ENCODE results near the gene CFAP77. TPM values are rescaled to one million over a fixed set of nuclear protein-coding genes. Genes with fewer than 3 reads are reported as not detected.

The CFAP77 gene
- total and polyA plus RNA-seq, 9 donors: 0.11 to 0.16 (median 0.12) TPM; not detected in 6

- WGBS (ENCODE audit: insufficient coverage): 0% methylated on average over 13 of the region's 33 CpGs
- H3K27me3 ChIP-seq (ENCODE audit: control insufficient read depth, insufficient read depth, low read length): peaks cover 31% of the 10 kb centered on the region
- DNase-seq: peak; percentile 96
These were observed 3.4 kb upstream of the CFAP77 start, which contains the start of gene TTF1 for GRCh38 chr9:132406554-132407122. TTF1 (minus strand) TSS chr9:132406840; CDS start chr9:132402821, 4,019 bp downstream.

DNA sequence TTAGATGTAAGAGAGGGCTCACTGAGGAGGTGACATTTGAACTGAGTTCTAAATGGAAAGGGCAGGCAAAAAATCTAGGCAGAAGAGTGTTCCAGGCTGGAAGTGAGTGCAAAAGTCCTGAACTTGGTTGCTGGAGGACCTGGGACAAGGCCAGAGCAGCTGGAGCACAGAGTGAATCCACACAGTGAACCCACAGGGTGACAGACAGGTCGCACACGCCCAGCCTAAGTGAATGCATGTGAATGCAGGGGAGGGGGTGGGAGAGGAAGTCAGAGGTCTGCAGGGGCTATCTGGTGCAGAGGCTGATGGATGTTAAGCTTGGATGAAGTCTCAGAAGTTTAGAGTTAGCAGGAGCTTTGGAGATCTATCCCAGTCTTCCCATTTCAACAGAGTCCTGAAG, 2.8 kb upstream of the CFAP77 start:
- Histone ChIP-seq H3K27ac (ENCODE audit: low read length) (no peak overlapping the region), H3K36me3 (ENCODE audit: control insufficient read depth, insufficient read depth, low read length) (no peaks in the 10 kb centered on the region), H3K4me3 (ENCODE audit: low read length) (peak overlapping the region; percentile 87), H3K4me1 (ENCODE audit: control insufficient read depth, insufficient read depth, low read length) (peaks cover 25% of the 10 kb centered on the region), H3K9me3 (replicated peaks; ENCODE audit: control insufficient read depth, low read depth, low read length) (no peaks in the 10 kb centered on the region), H3K27me3 (ENCODE audit: control insufficient read depth, insufficient read depth, low read length) (peaks cover 37% of the 10 kb centered on the region)
- 70% methylated on average over 2 of the region's 2 CpGs for WGBS (ENCODE audit: insufficient coverage)
- no peak for DNase-seq

More at GRCh38 chr9:132406554-132407122, 3.4 kb upstream of the CFAP77 start, which contains the start of gene TTF1:
- H3K36me3 ChIP-seq (ENCODE audit: control insufficient read depth, insufficient read depth, low read length): peaks cover 5% of the 10 kb centered on the region
- no peaks in the 10 kb centered on the region for H3K9me3 ChIP-seq (replicated peaks; ENCODE audit: control insufficient read depth, low read depth, low read length)
- peaks cover 25% of the 10 kb centered on the region for H3K4me1 ChIP-seq (ENCODE audit: control insufficient read depth, insufficient read depth, low read length)
- H3K4me3 ChIP-seq (ENCODE audit: low read length): peak within 1 kb of the TSS; percentile 87
- peak within 1 kb of the TSS; percentile 47 for H3K27ac ChIP-seq (ENCODE audit: low read length)

DNA sequence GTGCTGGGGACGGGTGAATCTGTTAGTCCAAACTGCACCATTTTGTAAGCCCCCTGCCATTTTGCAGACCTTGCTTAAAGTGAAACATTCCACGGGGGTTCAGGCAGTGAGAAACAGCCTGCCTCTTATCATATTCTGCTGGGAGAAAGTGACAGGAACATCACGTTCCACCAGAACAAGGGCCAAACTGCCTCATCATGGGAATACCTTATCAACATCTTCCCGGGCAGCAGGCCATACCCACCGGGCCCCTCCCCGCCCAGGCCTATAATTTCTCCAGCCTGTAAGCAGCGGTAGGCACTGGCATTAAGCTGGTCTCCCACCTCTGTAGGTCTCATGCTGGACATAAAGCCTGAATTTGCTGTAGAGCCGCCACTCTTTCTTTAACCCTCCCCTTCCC, 1.5 kb upstream of the CFAP77 start:
- Histone ChIP-seq H3K36me3 (ENCODE audit: control insufficient read depth, insufficient read depth, low read length) (no peaks in the 10 kb centered on the region), H3K9me3 (replicated peaks; ENCODE audit: control insufficient read depth, low read depth, low read length) (no peaks in the 10 kb centered on the region), H3K4me3 (ENCODE audit: low read length) (no peak overlapping the region), H3K27ac (ENCODE audit: low read length) (no peak overlapping the region), H3K4me1 (ENCODE audit: control insufficient read depth, insufficient read depth, low read length) (peaks cover 25% of the 10 kb centered on the region), H3K27me3 (ENCODE audit: control insufficient read depth, insufficient read depth, low read length) (peaks cover 45% of the 10 kb centered on the region)
- 62% methylated on average over 7 of the region's 8 CpGs for WGBS (ENCODE audit: insufficient coverage)
- DNase-seq: no peak

- H3K27me3 ChIP-seq (ENCODE audit: control insufficient read depth, insufficient read depth, low read length): peaks cover 66% of the 10 kb centered on the region
- 6% methylated on average over 17 of the region's 19 CpGs for WGBS (ENCODE audit: insufficient coverage)
- no peaks in the 10 kb centered on the region for H3K9me3 ChIP-seq (replicated peaks; ENCODE audit: control insufficient read depth, low read depth, low read length)
- H3K27ac ChIP-seq (ENCODE audit: low read length): no peak overlapping the region
- H3K36me3 ChIP-seq (ENCODE audit: control insufficient read depth, insufficient read depth, low read length): no peaks in the 10 kb centered on the region
- no peak overlapping the region for H3K4me3 ChIP-seq (ENCODE audit: low read length)
- DNase-seq: no peak
- H3K4me1 ChIP-seq (ENCODE audit: control insufficient read depth, insufficient read depth, low read length): peaks cover 23% of the 10 kb centered on the region
These were observed 631 bp downstream of the CFAP77 start for GRCh38 chr9:132410642-132411041.

GRCh38 chr9:132411091-132411508, 1.1 kb downstream of the CFAP77 start:
- Histone ChIP-seq H3K27me3 (ENCODE audit: control insufficient read depth, insufficient read depth, low read length) (peaks cover 69% of the 10 kb centered on the region), H3K4me1 (ENCODE audit: control insufficient read depth, insufficient read depth, low read length) (peaks cover 19% of the 10 kb centered on the region), H3K9me3 (replicated peaks; ENCODE audit: control insufficient read depth, low read depth, low read length) (no peaks in the 10 kb centered on the region), H3K27ac (ENCODE audit: low read length) (no peak overlapping the region), H3K36me3 (ENCODE audit: control insufficient read depth, insufficient read depth, low read length) (no peaks in the 10 kb centered on the region), H3K4me3 (ENCODE audit: low read length) (no peak overlapping the region)
- peak; percentile 9 for DNase-seq
- WGBS (ENCODE audit: insufficient coverage): 0% methylated on average over 14 of the region's 20 CpGs

- Histone ChIP-seq H3K36me3 (ENCODE audit: control insufficient read depth, insufficient read depth, low read length) (no peaks in the 10 kb centered on the region), H3K9me3 (replicated peaks; ENCODE audit: control insufficient read depth, low read depth, low read length) (no peaks in the 10 kb centered on the region), H3K4me1 (ENCODE audit: control insufficient read depth, insufficient read depth, low read length) (peaks cover 17% of the 10 kb centered on the region), H3K27ac (ENCODE audit: low read length) (no peak overlapping the region), H3K4me3 (ENCODE audit: low read length) (no peak overlapping the region), H3K27me3 (ENCODE audit: control insufficient read depth, insufficient read depth, low read length) (peaks cover 71% of the 10 kb centered on the region)
- 4% methylated on average over 5 of the region's 8 CpGs for WGBS (ENCODE audit: insufficient coverage)
- DNase-seq: no peak
These were observed 2.1 kb downstream of the CFAP77 start for GRCh38 chr9:132412089-132412488.

- H3K9me3 ChIP-seq (replicated peaks; ENCODE audit: control insufficient read depth, low read depth, low read length): no peaks in the 10 kb centered on the region
- H3K36me3 ChIP-seq (ENCODE audit: control insufficient read depth, insufficient read depth, low read length): no peaks in the 10 kb centered on the region
- no peak overlapping the region for H3K27ac ChIP-seq (ENCODE audit: low read length)
- no CpG with 5 or more reads among the region's 5 CpGs for WGBS (ENCODE audit: insufficient coverage)
- DNase-seq: no peak
- no peak overlapping the region for H3K4me3 ChIP-seq (ENCODE audit: low read length)
- peaks cover 82% of the 10 kb centered on the region for H3K27me3 ChIP-seq (ENCODE audit: control insufficient read depth, insufficient read depth, low read length)
- H3K4me1 ChIP-seq (ENCODE audit: control insufficient read depth, insufficient read depth, low read length): peaks cover 17% of the 10 kb centered on the region
These were observed 3.9 kb downstream of the CFAP77 start for GRCh38 chr9:132413926-132414325.

DNA sequence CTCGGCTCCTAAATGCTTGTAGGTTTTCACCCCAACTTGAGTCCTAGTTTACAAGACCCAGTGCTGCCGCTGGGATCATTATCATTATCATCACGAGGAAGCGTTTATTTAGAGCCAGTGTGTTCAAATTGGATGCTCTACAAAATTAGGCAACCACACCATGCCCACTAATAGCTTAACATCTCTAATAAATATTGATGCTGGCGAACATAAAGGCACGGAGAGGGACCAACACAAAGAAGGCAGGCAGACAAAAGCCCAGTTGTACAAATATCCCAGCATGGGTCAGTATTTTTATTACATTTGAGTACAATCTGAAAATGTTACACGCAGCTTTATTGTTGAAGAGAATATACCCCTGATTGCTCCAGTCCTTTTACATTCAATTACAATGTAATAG, 4.7 kb downstream of the CFAP77 start:
- Histone ChIP-seq H3K27me3 (ENCODE audit: control insufficient read depth, insufficient read depth, low read length) (peaks cover 78% of the 10 kb centered on the region), H3K4me3 (ENCODE audit: low read length) (no peak overlapping the region), H3K27ac (ENCODE audit: low read length) (no peak overlapping the region), H3K4me1 (ENCODE audit: control insufficient read depth, insufficient read depth, low read length) (peaks cover 13% of the 10 kb centered on the region), H3K36me3 (ENCODE audit: control insufficient read depth, insufficient read depth, low read length) (no peaks in the 10 kb centered on the region), H3K9me3 (replicated peaks; ENCODE audit: control insufficient read depth, low read depth, low read length) (no peaks in the 10 kb centered on the region)
- DNase-seq: no peak
- WGBS (ENCODE audit: insufficient coverage): 50% methylated on average over 2 of the region's 7 CpGs

DNA sequence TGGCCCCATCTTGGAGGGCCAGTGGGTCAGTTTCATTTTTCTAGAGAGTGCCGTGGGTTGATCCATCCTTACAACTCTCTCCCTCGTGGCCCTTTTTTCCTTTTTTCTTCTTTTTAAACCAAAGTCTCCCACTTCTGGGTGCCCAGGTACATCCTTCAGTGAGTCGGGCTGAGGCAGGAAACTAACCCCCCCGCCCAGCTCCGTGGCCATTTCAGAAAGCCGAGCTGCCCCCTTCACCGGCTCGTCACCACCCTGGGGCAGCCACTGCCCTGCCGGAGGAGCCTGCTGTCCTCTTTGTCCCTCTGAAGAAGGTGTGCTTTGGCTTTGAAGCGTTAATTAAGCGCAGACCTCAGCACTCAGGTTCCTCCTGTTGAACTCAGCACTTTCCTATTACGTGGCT, 5.2 kb downstream of the CFAP77 start:
- H3K9me3 ChIP-seq (replicated peaks; ENCODE audit: control insufficient read depth, low read depth, low read length): no peaks in the 10 kb centered on the region
- 12% methylated on average over 12 of the region's 12 CpGs for WGBS (ENCODE audit: insufficient coverage)
- no peak for DNase-seq
- H3K4me3 ChIP-seq (ENCODE audit: low read length): no peak overlapping the region
- peaks cover 11% of the 10 kb centered on the region for H3K4me1 ChIP-seq (ENCODE audit: control insufficient read depth, insufficient read depth, low read length)
- no peak overlapping the region for H3K27ac ChIP-seq (ENCODE audit: low read length)
- H3K36me3 ChIP-seq (ENCODE audit: control insufficient read depth, insufficient read depth, low read length): no peaks in the 10 kb centered on the region
- H3K27me3 ChIP-seq (ENCODE audit: control insufficient read depth, insufficient read depth, low read length): peaks cover 74% of the 10 kb centered on the region

- Histone ChIP-seq H3K27me3 (ENCODE audit: control insufficient read depth, insufficient read depth, low read length) (peaks cover 64% of the 10 kb centered on the region), H3K4me1 (ENCODE audit: control insufficient read depth, insufficient read depth, low read length) (no peaks in the 10 kb centered on the region), H3K9me3 (replicated peaks; ENCODE audit: control insufficient read depth, low read depth, low read length) (no peaks in the 10 kb centered on the region), H3K27ac (ENCODE audit: low read length) (no peak overlapping the region), H3K36me3 (ENCODE audit: control insufficient read depth, insufficient read depth, low read length) (no peaks in the 10 kb centered on the region), H3K4me3 (ENCODE audit: low read length) (no peak overlapping the region)
- 82% methylated on average over 2 of the region's 5 CpGs for WGBS (ENCODE audit: insufficient coverage)
- DNase-seq: no peak
These were observed 8.8 kb downstream of the CFAP77 start for GRCh38 chr9:132418726-132419363.
